ENCODE results near the gene ITSN2.
"Not testable (repeated sequence)": the region's sequence is repeated elsewhere in the genome, so short reads cannot be mapped to it uniquely, and the experiment has no call there.

ITSN2 gene

DNA sequence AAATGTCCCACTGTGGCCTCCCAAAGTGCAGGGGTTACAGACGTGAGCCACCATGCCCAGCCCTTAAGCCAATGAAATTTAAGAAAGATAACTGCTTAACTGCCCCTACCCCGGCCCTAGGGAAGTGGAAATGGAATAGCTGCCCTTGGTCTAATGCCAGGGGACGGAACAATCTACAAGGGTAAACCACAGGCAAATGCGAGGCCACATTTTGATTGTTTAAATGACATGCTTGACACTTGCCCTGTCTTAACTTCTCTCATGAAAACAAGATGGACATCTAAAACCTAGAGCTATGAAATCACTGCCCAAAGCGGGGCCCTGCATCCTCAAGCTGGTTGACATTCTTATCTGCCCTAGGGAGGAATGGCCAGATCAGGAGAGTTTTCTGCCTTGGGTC, 5.5 kb upstream of the ITSN2 start:
- TF ChIP-seq POLR2A (IDR thresholded peaks at IDR 0.05; ENCODE audit: low read depth, low read length): no peak
- TF ChIP-seq TAF1 (IDR thresholded peaks at IDR 0.05; ENCODE audit: low read depth, low read length): no peak
- TF ChIP-seq PAX5 (IDR thresholded peaks at IDR 0.05; ENCODE audit: insufficient read depth, low read length, severe bottlenecking): no peak
- TF ChIP-seq POU2F2 (IDR thresholded peaks at IDR 0.05; ENCODE audit: low read depth, low read length): no peak
- TF ChIP-seq SPI1 (IDR thresholded peaks at IDR 0.05; ENCODE audit: low read depth, low read length): no peak
- no peak for TF ChIP-seq POLR2AphosphoS5 (IDR thresholded peaks at IDR 0.05; ENCODE audit: low read depth, low read length)
- DNase-seq (ENCODE audit: insufficient read length, low spot score) (no peak), FAIRE-seq (no peak)

DNA sequence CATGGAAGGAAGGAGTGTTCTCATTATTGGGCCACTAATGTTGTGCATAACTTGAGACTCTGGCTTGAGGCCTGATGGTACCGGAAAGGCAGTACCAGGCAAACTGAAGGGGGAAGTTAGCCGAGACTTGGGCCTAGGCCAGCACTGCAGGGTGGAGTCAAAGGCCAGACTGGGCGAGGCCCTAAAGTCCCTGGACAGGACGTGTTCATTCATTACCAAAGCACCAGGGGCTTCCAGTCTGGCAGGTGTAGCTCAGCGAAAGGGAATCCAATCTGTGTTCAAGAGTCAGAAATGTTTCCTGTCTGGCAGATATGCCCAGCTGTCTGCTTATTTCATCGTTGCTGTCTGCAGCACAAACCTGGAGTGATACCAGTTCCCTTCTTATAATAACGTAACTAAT, 4.7 kb upstream of the ITSN2 start:
- FAIRE-seq: peak; percentile 23
- TF ChIP-seq TAF1 (IDR thresholded peaks at IDR 0.05; ENCODE audit: low read depth, low read length) (no peak), POLR2AphosphoS5 (IDR thresholded peaks at IDR 0.05; ENCODE audit: low read depth, low read length) (no peak), SPI1 (IDR thresholded peaks at IDR 0.05; ENCODE audit: low read depth, low read length) (no peak), POLR2A (IDR thresholded peaks at IDR 0.05; ENCODE audit: low read depth, low read length) (no peak), POU2F2 (IDR thresholded peaks at IDR 0.05; ENCODE audit: low read depth, low read length) (no peak), PAX5 (IDR thresholded peaks at IDR 0.05; ENCODE audit: insufficient read depth, low read length, severe bottlenecking) (no peak)
- no peak for DNase-seq (ENCODE audit: insufficient read length, low spot score)

DNA sequence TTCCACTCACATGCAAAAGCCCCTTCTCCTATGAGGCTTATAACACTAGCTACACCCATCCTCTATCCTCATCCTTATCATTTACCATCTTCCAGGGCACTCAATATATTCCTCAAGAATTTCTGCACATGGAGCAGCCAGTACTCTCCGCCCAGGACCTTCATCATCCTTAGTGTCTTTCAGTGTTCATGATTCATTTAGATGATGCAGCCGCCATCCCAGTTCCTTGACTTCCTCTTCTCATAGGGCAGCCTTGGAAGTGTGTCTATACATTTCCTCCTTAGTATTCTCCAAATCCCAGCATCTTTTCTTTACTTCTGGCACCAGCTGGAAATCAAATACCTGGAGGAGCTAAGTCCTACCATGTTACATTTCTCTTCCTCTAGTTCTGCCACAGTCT, 3.0 kb upstream of the ITSN2 start:
- FAIRE-seq: no peak
- no peak for TF ChIP-seq SPI1 (IDR thresholded peaks at IDR 0.05; ENCODE audit: low read depth, low read length)
- TF ChIP-seq POLR2A (IDR thresholded peaks at IDR 0.05; ENCODE audit: low read depth, low read length): no peak
- no peak for TF ChIP-seq TAF1 (IDR thresholded peaks at IDR 0.05; ENCODE audit: low read depth, low read length)
- TF ChIP-seq POLR2AphosphoS5 (IDR thresholded peaks at IDR 0.05; ENCODE audit: low read depth, low read length): no peak
- no peak for TF ChIP-seq PAX5 (IDR thresholded peaks at IDR 0.05; ENCODE audit: insufficient read depth, low read length, severe bottlenecking)
- TF ChIP-seq POU2F2 (IDR thresholded peaks at IDR 0.05; ENCODE audit: low read depth, low read length): no peak
- no peak for DNase-seq (ENCODE audit: insufficient read length, low spot score)

- DNase-seq (ENCODE audit: insufficient read length, low spot score) (no peak), FAIRE-seq (no peak)
- no peak for TF ChIP-seq POLR2A (IDR thresholded peaks at IDR 0.05; ENCODE audit: low read depth, low read length)
- TF ChIP-seq POLR2AphosphoS5 (IDR thresholded peaks at IDR 0.05; ENCODE audit: low read depth, low read length): no peak
- no peak for TF ChIP-seq PAX5 (IDR thresholded peaks at IDR 0.05; ENCODE audit: insufficient read depth, low read length, severe bottlenecking)
- TF ChIP-seq POU2F2 (IDR thresholded peaks at IDR 0.05; ENCODE audit: low read depth, low read length): no peak
- no peak for TF ChIP-seq SPI1 (IDR thresholded peaks at IDR 0.05; ENCODE audit: low read depth, low read length)
Observed at GRCh38 chr2:24362253-24362652, 1.9 kb upstream of the ITSN2 start.

- DNase-seq (ENCODE audit: insufficient read length, low spot score) (no peak), FAIRE-seq (peak; percentile 72)
- no peak for TF ChIP-seq POU2F2 (IDR thresholded peaks at IDR 0.05; ENCODE audit: low read depth, low read length)
- TF ChIP-seq TAF1 (IDR thresholded peaks at IDR 0.05; ENCODE audit: low read depth, low read length): no peak
- TF ChIP-seq POLR2A (IDR thresholded peaks at IDR 0.05; ENCODE audit: low read depth, low read length): no peak
- TF ChIP-seq POLR2AphosphoS5 (IDR thresholded peaks at IDR 0.05; ENCODE audit: low read depth, low read length): no peak
- no peak for TF ChIP-seq PAX5 (IDR thresholded peaks at IDR 0.05; ENCODE audit: insufficient read depth, low read length, severe bottlenecking)
- TF ChIP-seq SPI1 (IDR thresholded peaks at IDR 0.05; ENCODE audit: low read depth, low read length): no peak
Observed at GRCh38 chr2:24360963-24361330, 611 bp upstream of the ITSN2 start.

DNA sequence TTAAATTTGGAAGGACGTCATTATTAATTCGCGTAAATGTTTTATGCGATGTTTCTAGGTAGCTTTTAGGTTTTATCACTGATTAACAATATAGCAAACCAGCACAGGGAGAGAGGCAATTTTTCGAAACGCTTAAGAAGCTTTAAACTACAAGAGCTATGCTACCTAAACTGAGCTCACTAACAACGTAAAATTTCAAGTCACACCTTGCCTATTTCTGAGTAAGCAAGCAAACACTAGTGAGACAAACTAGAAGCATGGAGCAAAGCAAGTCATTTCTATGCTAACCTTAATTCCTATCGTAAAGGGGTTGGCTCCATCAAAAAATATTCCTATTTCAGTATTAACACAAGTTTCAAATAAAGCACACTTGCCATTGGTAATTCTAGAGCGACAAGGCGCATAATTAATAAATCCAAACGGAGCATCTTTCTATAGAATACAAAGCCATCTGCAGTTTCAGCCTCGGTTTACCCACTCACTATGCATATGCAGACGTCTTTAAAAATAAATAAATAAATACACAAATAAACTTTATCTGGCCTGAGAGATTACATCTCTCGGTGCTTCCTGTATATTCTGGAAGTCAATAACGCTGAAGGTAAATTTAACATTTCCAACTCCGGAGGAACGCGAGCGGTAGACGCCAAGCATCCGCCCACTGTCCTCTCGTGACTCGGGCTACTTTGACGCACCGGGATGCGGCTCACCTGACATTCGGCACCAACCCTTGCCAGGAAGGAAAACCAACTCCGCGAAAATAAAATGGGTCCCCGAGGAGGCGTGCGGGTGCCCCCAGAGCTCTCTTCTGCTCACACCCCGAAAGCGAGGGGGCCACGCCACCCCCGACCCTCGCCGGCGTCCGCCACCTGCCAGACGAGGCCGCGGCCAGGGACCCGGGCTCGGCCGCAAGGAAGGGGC, 947 bp downstream of the ITSN2 start:
- FAIRE-seq (peak; percentile 45), DNase-seq (ENCODE audit: insufficient read length, low spot score) (no peak)
- TF ChIP-seq SPI1 (IDR thresholded peaks at IDR 0.05; ENCODE audit: low read depth, low read length) (no peak), TAF1 (IDR thresholded peaks at IDR 0.05; ENCODE audit: low read depth, low read length) (no peak), POLR2AphosphoS5 (IDR thresholded peaks at IDR 0.05; ENCODE audit: low read depth, low read length) (no peak), POLR2A (IDR thresholded peaks at IDR 0.05; ENCODE audit: low read depth, low read length) (no peak), PAX5 (IDR thresholded peaks at IDR 0.05; ENCODE audit: insufficient read depth, low read length, severe bottlenecking) (no peak), POU2F2 (IDR thresholded peaks at IDR 0.05; ENCODE audit: low read depth, low read length) (no peak)

DNA sequence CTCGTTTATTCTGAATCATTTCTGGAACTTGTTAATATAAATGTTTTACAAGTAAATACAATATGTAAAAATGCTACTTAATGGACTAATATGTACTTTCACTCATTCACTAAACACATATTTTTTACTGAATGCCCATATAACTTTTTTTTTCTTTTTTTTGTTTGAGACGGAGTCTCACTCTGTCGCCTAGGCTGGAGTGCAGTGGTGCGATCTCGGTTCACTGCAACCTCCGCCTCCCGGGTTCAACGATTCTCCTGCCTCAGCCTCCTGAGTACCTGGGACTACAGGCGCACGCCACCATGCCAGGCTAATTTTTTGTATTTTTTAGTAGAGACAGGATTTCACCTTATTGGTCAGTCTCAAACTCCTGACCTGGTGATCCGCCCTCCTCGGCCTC, 2.6 kb downstream of the ITSN2 start:
- FAIRE-seq; DNase-seq (ENCODE audit: insufficient read length, low spot score): not testable (repeated sequence)

DNA sequence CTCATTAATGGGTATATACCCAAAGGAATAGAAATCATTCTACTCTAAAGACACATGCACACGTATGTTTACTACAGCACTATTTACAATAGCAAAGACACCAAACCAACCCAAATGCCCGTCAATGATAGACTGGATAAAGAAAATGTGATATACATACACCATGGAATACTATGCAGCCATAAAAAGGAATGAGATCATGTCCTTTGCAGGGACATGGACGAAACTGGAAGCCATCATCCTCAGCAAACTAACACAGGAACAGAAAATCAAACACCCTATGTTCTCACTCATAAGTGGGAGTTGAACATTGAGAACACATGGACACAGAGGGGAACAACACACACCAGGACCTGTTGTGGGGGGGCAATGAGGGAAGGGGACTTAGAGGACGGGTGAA, 3.2 kb downstream of the ITSN2 start:
- DNase-seq (ENCODE audit: insufficient read length, low spot score); FAIRE-seq: not testable (repeated sequence)

- TF ChIP-seq PAX5 (IDR thresholded peaks at IDR 0.05; ENCODE audit: insufficient read depth, low read length, severe bottlenecking) (no peak), POLR2AphosphoS5 (IDR thresholded peaks at IDR 0.05; ENCODE audit: low read depth, low read length) (no peak), POLR2A (IDR thresholded peaks at IDR 0.05; ENCODE audit: low read depth, low read length) (no peak), POU2F2 (IDR thresholded peaks at IDR 0.05; ENCODE audit: low read depth, low read length) (no peak), SPI1 (IDR thresholded peaks at IDR 0.05; ENCODE audit: low read depth, low read length) (peak; percentile 95), TAF1 (IDR thresholded peaks at IDR 0.05; ENCODE audit: low read depth, low read length) (no peak)
- FAIRE-seq (no peak), DNase-seq (ENCODE audit: insufficient read length, low spot score) (no peak)
Observed at GRCh38 chr2:24354957-24355356, 5.4 kb downstream of the ITSN2 start.

DNA sequence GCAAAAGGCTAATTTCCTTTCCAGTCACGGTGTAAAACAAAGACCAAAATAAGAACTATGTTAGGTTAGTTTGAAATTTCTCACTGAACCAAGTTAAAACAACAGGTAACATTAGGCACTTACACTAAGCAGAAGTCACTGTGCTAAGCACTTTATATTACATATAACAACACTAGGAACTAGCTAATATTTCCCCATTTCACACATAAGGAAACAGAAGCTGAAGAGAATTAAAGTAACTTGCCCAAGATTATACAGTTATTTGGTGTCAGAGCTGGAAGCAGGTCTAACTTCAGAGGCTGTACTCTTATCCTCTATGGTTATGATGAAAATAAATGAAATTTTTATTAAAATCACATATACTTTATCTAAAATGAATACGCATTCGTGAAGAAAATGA, 5.9 kb downstream of the ITSN2 start:
- no peak for TF ChIP-seq TAF1 (IDR thresholded peaks at IDR 0.05; ENCODE audit: low read depth, low read length)
- TF ChIP-seq POU2F2 (IDR thresholded peaks at IDR 0.05; ENCODE audit: low read depth, low read length): no peak
- TF ChIP-seq SPI1 (IDR thresholded peaks at IDR 0.05; ENCODE audit: low read depth, low read length): no peak
- TF ChIP-seq PAX5 (IDR thresholded peaks at IDR 0.05; ENCODE audit: insufficient read depth, low read length, severe bottlenecking): no peak
- no peak for TF ChIP-seq POLR2AphosphoS5 (IDR thresholded peaks at IDR 0.05; ENCODE audit: low read depth, low read length)
- no peak for TF ChIP-seq POLR2A (IDR thresholded peaks at IDR 0.05; ENCODE audit: low read depth, low read length)
- no peak for DNase-seq (ENCODE audit: insufficient read length, low spot score)
- FAIRE-seq: no peak
